H9 (cell line): ENCODE results near the gene SAMD14. TPM values are rescaled to one million over a fixed set of nuclear protein-coding genes. Genes with fewer than 3 reads are reported as not detected.

Experiments
- DNase-seq: peaks from one replicate; pipeline ENCODE4 v3.0.0-alpha.2; 2017
- H2AFZ ChIP-seq: one replicate; pipeline ENCODE4 v1.6.1; 2013; ENCODE audit warnings: mild to moderate bottlenecking, low read length, control low read depth, moderate library complexity
- H2AK5ac ChIP-seq: 2 replicates; pipeline ENCODE4 v1.6.1; 2013; ENCODE audit warnings: low read length, control low read depth, mixed read lengths; ENCODE audit not compliant: insufficient read length
- H2BK120ac ChIP-seq: one replicate; pipeline ENCODE4 v1.6.1; 2013; ENCODE audit warnings: low read depth, mild to moderate bottlenecking, low read length, control low read depth, inconsistent platforms; ENCODE audit not compliant: poor library complexity, severe bottlenecking
- H2BK12ac ChIP-seq: 2 replicates; pipeline ENCODE4 v1.6.1; 2013; ENCODE audit warnings: low read length, control low read depth, mixed read lengths, low read depth; ENCODE audit not compliant: insufficient read length
- H2BK15ac ChIP-seq: 2 replicates; pipeline ENCODE4 v1.6.1; 2013; ENCODE audit warnings: low read depth, low read length, control low read depth
- H2BK20ac ChIP-seq: one replicate; pipeline ENCODE4 v1.6.1; 2013; ENCODE audit warnings: low read depth, mild to moderate bottlenecking, low read length, control low read depth, inconsistent platforms; ENCODE audit not compliant: poor library complexity, severe bottlenecking
- H2BK5ac ChIP-seq: 2 replicates; pipeline ENCODE4 v1.6.1; 2013; ENCODE audit warnings: low read length, control low read depth, mixed read lengths; ENCODE audit not compliant: insufficient read length
- H3K14ac ChIP-seq: 2 replicates; pipeline ENCODE4 v1.6.1; 2013; ENCODE audit warnings: low read length, control low read depth; ENCODE audit not compliant: insufficient read depth
- H3K18ac ChIP-seq: 2 replicates; pipeline ENCODE4 v1.6.1; 2013; ENCODE audit warnings: low read depth, mild to moderate bottlenecking, mixed read lengths, low read length, control low read depth; ENCODE audit not compliant: insufficient read length
- H3K23ac ChIP-seq: 2 replicates; pipeline ENCODE4 v1.6.1; 2013; ENCODE audit warnings: low read length, control low read depth, mixed read lengths, low read depth; ENCODE audit not compliant: insufficient read length
- H3K23me2 ChIP-seq: 2 replicates; pipeline ENCODE4 v1.6.1; 2013; ENCODE audit warnings: low read depth, mild to moderate bottlenecking, mixed read lengths, low read length, control low read depth; ENCODE audit not compliant: insufficient read length, poor library complexity, severe bottlenecking
- H3K27ac ChIP-seq: 2 replicates; pipeline ENCODE4 v1.5.1; 2013; ENCODE audit warnings: low read length, control low read depth, mixed read lengths, low read depth; ENCODE audit not compliant: insufficient read length
- H3K27me3 ChIP-seq: 2 replicates; pipeline ENCODE4 v1.6.1; 2013; ENCODE audit warnings: low read length, control low read depth, inconsistent platforms; ENCODE audit not compliant: insufficient read depth
- H3K4ac ChIP-seq: 2 replicates; pipeline ENCODE4 v1.6.1; 2013; ENCODE audit warnings: low read depth, mild to moderate bottlenecking, control low read depth, inconsistent platforms, low read length, moderate library complexity
- H3K4me1 ChIP-seq: 2 replicates; pipeline ENCODE4 v1.6.1; 2013; ENCODE audit warnings: low read length, control low read depth, inconsistent platforms; ENCODE audit not compliant: insufficient read depth
- H3K4me2 ChIP-seq: 2 replicates; pipeline ENCODE4 v1.6.1; 2013; ENCODE audit warnings: low read length, control low read depth, mixed read lengths; ENCODE audit not compliant: insufficient read length, insufficient read depth
- H3K56ac ChIP-seq: 2 replicates; pipeline ENCODE4 v1.6.1; 2013; ENCODE audit warnings: low read depth, mild to moderate bottlenecking, mixed read lengths, low read length, control low read depth; ENCODE audit not compliant: insufficient read length
- H3K79me1 ChIP-seq: 2 replicates; pipeline ENCODE4 v1.6.1; 2013; ENCODE audit warnings: low read depth, mild to moderate bottlenecking, moderate library complexity, low read length, control low read depth, inconsistent platforms; ENCODE audit not compliant: insufficient read depth, poor library complexity, severe bottlenecking
- H3K79me2 ChIP-seq: 2 replicates; pipeline ENCODE4 v1.6.1; 2013; ENCODE audit warnings: low read length, control low read depth, inconsistent platforms; ENCODE audit not compliant: insufficient read depth
- H3K9ac ChIP-seq: 2 replicates; pipeline ENCODE4 v1.6.1; 2013; ENCODE audit warnings: low read length, control low read depth, mixed read lengths; ENCODE audit not compliant: insufficient read length; ENCODE audit errors: extremely low read depth
- H3K9me3 ChIP-seq: one replicate; pipeline ENCODE4 v1.6.1; 2013; ENCODE audit warnings: low read depth, low read length, inconsistent platforms; ENCODE audit not compliant: control insufficient read depth
- H3T11ph ChIP-seq: one replicate; pipeline ENCODE4 v1.6.1; 2013; ENCODE audit warnings: mild to moderate bottlenecking, low read length, control low read depth, inconsistent platforms
- H4K20me1 ChIP-seq: one replicate; pipeline ENCODE4 v1.6.1; 2013; ENCODE audit not compliant: control insufficient read depth, insufficient read length, insufficient read depth
- H4K5ac ChIP-seq: 2 replicates; pipeline ENCODE4 v1.6.1; 2013; ENCODE audit warnings: low read depth, mild to moderate bottlenecking, mixed read lengths, low read length, control low read depth; ENCODE audit not compliant: insufficient read length
- H4K8ac ChIP-seq: replicated peaks from 2 replicates; pipeline ENCODE4 v1.6.1; 2013; ENCODE audit warnings: low read length, control low read depth, mixed read lengths, low read depth; ENCODE audit not compliant: insufficient read length
- H4K91ac ChIP-seq: 2 replicates; pipeline ENCODE4 v1.6.1; 2013; ENCODE audit warnings: low read depth, mild to moderate bottlenecking, moderate library complexity, mixed read lengths, low read length, control low read depth; ENCODE audit not compliant: insufficient read length
- H3K27ac Mint-ChIP-seq, 3 experiments: 2 replicates in 2 of 3; 3 replicates in 1 of 3; pipeline ENCODE4 v1.8.0; 2020 to 2021; ENCODE audit warnings: mixed read lengths in 3 of 3, mild to moderate bottlenecking in 1 of 3, moderate library complexity in 1 of 3
- H3K27me3 Mint-ChIP-seq: 2 replicates; pipeline ENCODE4 v1.8.0; 2021; ENCODE audit warnings: low read depth, mild to moderate bottlenecking, moderate library complexity, mixed read lengths
- H3K36me3 Mint-ChIP-seq, 3 experiments: 2 replicates in 2 of 3; 3 replicates in 1 of 3; pipeline ENCODE4 v1.8.0; 2020 to 2021; ENCODE audit warnings: low read depth in 3 of 3, mixed read lengths in 3 of 3; ENCODE audit not compliant: insufficient read depth in 1 of 3
- H3K4me1 Mint-ChIP-seq, 2 experiments: 2 replicates each; pipeline ENCODE4 v1.8.0; 2020; ENCODE audit warnings: mixed read lengths in 2 of 2
- H3K4me3 Mint-ChIP-seq, 2 experiments: 2 replicates in 1 of 2; 3 replicates in 1 of 2; pipeline ENCODE4 v1.8.0; 2020 to 2021; ENCODE audit warnings: mild to moderate bottlenecking in 2 of 2, mixed read lengths in 2 of 2, moderate library complexity in 1 of 2
- H3K9me3 Mint-ChIP-seq, 2 experiments: 2 replicates in 1 of 2; 3 replicates in 1 of 2; pipeline ENCODE4 v1.8.0; 2020; ENCODE audit warnings: mild to moderate bottlenecking in 2 of 2, mixed read lengths in 2 of 2, moderate library complexity in 1 of 2
- whole genome bisulfite sequencing: extraction: QIAGEN DNeasy Blood & Tissue Kit; methylation state at CpG from one replicate; pipeline ENCODE4 v1.1.7; 2013; ENCODE audit warnings: missing lambda C conversion rate, low lambda C conversion rate, mixed read lengths; ENCODE audit not compliant: insufficient read length; ENCODE audit errors: extremely low coverage; 5-methylcytosine and 5-hydroxymethylcytosine counted together
- total RNA-seq: library from RNA; stranded (reverse); gene quantifications from 2 replicates; pipeline ENCODE4 v1.2.1, GENCODE V29; 2021
- TF ChIP-seq, protein P1 (sequence below): fragments of 200-600 bp; sonication (generic); conservative IDR thresholded peaks from 3 replicates; pipeline ENCODE4 v1.8.0; 2021; ENCODE audit warnings: antibody characterized with exemption, mild to moderate bottlenecking

The SAMD14 gene
- total RNA-seq, 1 experiment from 2014 or later = 5.9 TPM

DNA sequence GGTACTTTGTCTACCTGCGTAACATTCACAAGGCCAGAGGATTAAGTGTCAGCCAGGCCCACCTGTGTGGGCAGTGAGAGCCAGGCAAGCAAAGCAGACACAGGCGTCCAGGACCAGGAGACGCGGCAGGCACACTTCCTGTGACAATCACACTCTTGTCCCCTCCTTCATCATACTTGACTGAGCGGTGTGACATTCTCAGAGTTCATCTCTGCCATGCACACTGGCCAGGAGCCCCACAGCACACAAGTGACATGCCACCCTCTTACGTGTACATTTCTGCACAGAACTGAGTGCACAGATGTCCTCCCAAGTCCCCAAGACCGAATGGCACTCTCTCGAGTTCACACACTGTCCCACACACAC, 11.8 kb upstream of the SAMD14 start:
- TF ChIP-seq, protein P1, sequence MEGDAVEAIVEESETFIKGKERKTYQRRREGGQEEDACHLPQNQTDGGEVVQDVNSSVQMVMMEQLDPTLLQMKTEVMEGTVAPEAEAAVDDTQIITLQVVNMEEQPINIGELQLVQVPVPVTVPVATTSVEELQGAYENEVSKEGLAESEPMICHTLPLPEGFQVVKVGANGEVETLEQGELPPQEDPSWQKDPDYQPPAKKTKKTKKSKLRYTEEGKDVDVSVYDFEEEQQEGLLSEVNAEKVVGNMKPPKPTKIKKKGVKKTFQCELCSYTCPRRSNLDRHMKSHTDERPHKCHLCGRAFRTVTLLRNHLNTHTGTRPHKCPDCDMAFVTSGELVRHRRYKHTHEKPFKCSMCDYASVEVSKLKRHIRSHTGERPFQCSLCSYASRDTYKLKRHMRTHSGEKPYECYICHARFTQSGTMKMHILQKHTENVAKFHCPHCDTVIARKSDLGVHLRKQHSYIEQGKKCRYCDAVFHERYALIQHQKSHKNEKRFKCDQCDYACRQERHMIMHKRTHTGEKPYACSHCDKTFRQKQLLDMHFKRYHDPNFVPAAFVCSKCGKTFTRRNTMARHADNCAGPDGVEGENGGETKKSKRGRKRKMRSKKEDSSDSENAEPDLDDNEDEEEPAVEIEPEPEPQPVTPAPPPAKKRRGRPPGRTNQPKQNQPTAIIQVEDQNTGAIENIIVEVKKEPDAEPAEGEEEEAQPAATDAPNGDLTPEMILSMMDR = no peak
- Histone ChIP-seq H3K18ac (no peak overlapping the region), H2BK15ac (no peak overlapping the region), H2BK12ac (no peak overlapping the region), H2BK5ac (no peak overlapping the region), H4K5ac (no peak overlapping the region), H2AFZ (no peak overlapping the region), H3K27ac (no peak overlapping the region), H3K79me1 (no peaks in the 10 kb centered on the region), H3K79me2 (no peaks in the 10 kb centered on the region), H3K23ac (no peak overlapping the region), H3K4me2 (no peak overlapping the region), H2AK5ac (no peak overlapping the region), H3K4me1 (no peaks in the 10 kb centered on the region), H3K9me3 (no peaks in the 10 kb centered on the region), H4K20me1 (peaks cover 2% of the 10 kb centered on the region), H2BK120ac (no peak overlapping the region), H3K56ac (no peak overlapping the region), H4K91ac (no peak overlapping the region), H3K27me3 (no peaks in the 10 kb centered on the region), H4K8ac (no peak overlapping the region), H3K14ac (no peak overlapping the region), H3K4ac (no peak overlapping the region), H3K9ac (no peak overlapping the region), H3T11ph (no peak overlapping the region), H2BK20ac (no peak overlapping the region), H3K23me2 (no peaks in the 10 kb centered on the region)
- H3K36me3 Mint-ChIP-seq = peaks cover 30 to 85% (median 70%) of the 10 kb centered on the region in 3 experiments; a peak in 6 of 7 replicates
- no peak overlapping the region; a peak in 1 of 7 replicates for H3K27ac Mint-ChIP-seq
- DNase-seq = no peak
- no peaks in the 10 kb centered on the region for H3K9me3 Mint-ChIP-seq
- no peak overlapping the region for H3K4me3 Mint-ChIP-seq
- H3K27me3 Mint-ChIP-seq = no peaks in the 10 kb centered on the region; the same call in 1 of the 2 replicates
- peaks cover 15 to 27% of the 10 kb centered on the region in 2 experiments for H3K4me1 Mint-ChIP-seq
- no CpG with 5 or more reads among the region's 8 CpGs for WGBS
